Measurements from ENCODE around the gene NCKAP5.

The NCKAP5 gene

DNA sequence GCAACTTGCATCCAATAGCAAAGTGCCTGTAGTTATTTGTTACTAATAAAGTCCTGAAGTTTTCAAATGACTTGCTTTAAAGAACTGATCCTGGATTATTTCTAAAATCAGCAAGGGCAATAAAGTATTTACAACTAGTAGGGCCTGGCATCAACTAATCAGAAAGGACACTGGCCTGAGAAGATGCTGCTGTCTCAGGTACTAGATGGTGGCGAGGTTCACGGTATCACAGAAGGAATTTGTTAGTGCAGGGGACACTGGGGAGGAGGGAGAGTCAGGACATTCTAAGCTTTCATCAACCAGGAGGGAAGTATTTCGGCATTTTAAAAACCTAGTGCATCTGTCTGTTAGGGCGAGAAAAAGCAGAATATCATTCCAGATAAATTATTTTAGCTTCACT lies 458.1 kb downstream of the NCKAP5 start:
- no peak for DNase-seq (ENCODE audit: low read depth)
- H3K4me3 ChIP-seq (ENCODE audit: low read depth, low read length), result no peak overlapping the region
- no peak for TF ChIP-seq CTCF (IDR thresholded peaks at IDR 0.05; ENCODE audit: insufficient read depth, low read depth, low read length, missing control alignments)

GRCh38 chr2:133109772-133110171 lies 458.5 kb downstream of the NCKAP5 start:
- no peak for DNase-seq (ENCODE audit: low read depth)

DNA sequence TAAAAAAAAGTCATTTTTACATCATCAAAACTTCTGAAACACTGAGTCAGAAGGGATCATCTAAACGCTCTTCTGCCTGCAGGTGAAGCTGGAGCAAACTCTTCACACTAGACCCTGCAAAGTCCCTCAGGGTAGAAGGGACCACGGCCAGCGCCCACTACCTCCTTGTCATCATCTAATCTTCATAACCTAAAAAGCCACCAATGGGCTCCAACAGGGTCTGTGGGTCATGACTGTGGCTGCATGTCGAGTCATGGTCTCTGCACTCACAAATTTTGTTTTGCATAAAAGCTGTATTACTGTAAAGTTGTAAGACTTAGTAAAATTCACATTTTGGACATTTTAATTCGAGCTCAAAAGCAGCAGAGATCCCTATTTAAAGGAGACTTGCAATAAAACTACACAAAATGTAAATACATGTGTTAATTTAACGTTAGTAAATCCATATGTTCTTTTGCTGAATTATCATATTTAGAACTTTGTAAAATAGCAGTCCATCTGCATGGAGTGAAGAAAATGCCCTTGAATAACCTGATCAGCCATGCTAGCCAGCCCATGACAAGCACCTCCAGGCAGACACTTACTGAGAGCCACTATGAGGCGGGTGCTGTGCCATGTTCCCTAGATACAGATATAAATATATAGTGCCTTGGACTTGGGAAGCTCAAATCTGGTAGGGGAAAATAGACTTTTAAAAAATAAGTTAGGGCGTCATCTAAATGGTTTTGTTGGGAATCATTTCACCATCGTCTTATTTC lies 461.0 kb downstream of the NCKAP5 start:
- no peak for TF ChIP-seq CTCF (IDR thresholded peaks at IDR 0.05; ENCODE audit: insufficient read depth, low read depth, low read length, missing control alignments)
- no peak for DNase-seq (ENCODE audit: low read depth)
- H3K4me3 ChIP-seq (ENCODE audit: low read depth, low read length), result no peak overlapping the region

More at GRCh38 chr2:133109772-133110171, 458.5 kb downstream of the NCKAP5 start:
- no peak for TF ChIP-seq CTCF (IDR thresholded peaks at IDR 0.05; ENCODE audit: insufficient read depth, low read depth, low read length, missing control alignments)
- no peak overlapping the region for H3K4me3 ChIP-seq (ENCODE audit: low read depth, low read length)

DNA sequence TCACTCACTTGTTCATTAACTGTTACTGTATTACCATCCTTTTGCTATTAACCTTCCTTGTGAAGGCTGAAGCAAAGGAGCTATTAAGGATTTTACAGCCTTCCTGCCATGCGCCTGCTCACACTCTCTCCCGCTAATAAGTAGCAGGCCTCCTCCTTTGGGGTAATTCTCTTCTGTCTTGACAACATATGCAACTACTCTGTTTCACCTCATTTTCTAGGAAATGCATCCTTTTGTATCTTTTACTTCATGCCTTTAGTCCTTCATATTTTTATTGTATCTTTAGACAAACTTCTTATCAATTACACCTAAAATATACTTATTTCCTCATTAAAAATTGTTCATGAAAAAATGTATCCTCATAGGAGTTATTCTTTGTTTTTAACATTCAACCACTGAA lies 463.4 kb downstream of the NCKAP5 start:
- DNase-seq (ENCODE audit: low read depth), result no peak
- no peak overlapping the region for H3K4me3 ChIP-seq (ENCODE audit: low read depth, low read length)

GRCh38 chr2:133098787-133099186 lies 469.5 kb downstream of the NCKAP5 start:
- TF ChIP-seq CTCF (IDR thresholded peaks at IDR 0.05; ENCODE audit: insufficient read depth, low read depth, low read length, missing control alignments), result no peak
- no peak for DNase-seq (ENCODE audit: low read depth)
- no peak overlapping the region for H3K4me3 ChIP-seq (ENCODE audit: low read depth, low read length)

More for the DNA sequence above, 463.4 kb downstream of the NCKAP5 start:
- no peak for TF ChIP-seq CTCF (IDR thresholded peaks at IDR 0.05; ENCODE audit: insufficient read depth, low read depth, low read length, missing control alignments)

GRCh38 chr2:133097666-133098065 lies 470.6 kb downstream of the NCKAP5 start:
- no peak for DNase-seq (ENCODE audit: low read depth)
- no peak for TF ChIP-seq CTCF (IDR thresholded peaks at IDR 0.05; ENCODE audit: insufficient read depth, low read depth, low read length, missing control alignments)
- H3K4me3 ChIP-seq (ENCODE audit: low read depth, low read length), result no peak overlapping the region

DNA sequence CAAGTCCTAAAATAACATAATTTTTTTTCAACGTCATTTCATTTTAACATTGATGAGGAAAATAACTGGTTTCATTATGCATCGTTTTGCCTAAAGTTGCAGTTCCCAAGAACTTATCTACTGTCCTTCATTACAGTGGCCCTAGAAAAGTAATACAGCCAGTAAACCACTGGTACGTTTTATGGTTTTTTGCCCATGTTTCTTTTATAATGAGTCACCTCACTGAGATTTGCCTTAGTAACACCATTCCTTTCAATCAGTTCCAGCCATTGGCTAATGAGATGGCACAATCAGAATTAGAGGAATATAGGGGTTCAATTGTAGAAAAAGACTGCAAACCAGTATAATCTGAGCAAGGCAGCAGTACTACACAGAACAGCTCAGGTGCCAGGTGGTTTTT lies 475.7 kb downstream of the NCKAP5 start:
- no peak for DNase-seq (ENCODE audit: low read depth)
- no peak overlapping the region for H3K4me3 ChIP-seq (ENCODE audit: low read depth, low read length)
- no peak for TF ChIP-seq CTCF (IDR thresholded peaks at IDR 0.05; ENCODE audit: insufficient read depth, low read depth, low read length, missing control alignments)

All from GM12865 (cell line).